NCI-H524 (cell line): ENCODE data around the gene BCAR1.
"Not testable (repeated sequence)": the region's sequence is repeated elsewhere in the genome, so short reads cannot be mapped to it uniquely, and the experiment has no call there.

ENCODE experiments used
- DNase-seq, 2 experiments: peaks; one replicate each; lab custom pipeline; 2025; lab: John Stamatoyannopoulos, UW

BCAR1 gene

DNA sequence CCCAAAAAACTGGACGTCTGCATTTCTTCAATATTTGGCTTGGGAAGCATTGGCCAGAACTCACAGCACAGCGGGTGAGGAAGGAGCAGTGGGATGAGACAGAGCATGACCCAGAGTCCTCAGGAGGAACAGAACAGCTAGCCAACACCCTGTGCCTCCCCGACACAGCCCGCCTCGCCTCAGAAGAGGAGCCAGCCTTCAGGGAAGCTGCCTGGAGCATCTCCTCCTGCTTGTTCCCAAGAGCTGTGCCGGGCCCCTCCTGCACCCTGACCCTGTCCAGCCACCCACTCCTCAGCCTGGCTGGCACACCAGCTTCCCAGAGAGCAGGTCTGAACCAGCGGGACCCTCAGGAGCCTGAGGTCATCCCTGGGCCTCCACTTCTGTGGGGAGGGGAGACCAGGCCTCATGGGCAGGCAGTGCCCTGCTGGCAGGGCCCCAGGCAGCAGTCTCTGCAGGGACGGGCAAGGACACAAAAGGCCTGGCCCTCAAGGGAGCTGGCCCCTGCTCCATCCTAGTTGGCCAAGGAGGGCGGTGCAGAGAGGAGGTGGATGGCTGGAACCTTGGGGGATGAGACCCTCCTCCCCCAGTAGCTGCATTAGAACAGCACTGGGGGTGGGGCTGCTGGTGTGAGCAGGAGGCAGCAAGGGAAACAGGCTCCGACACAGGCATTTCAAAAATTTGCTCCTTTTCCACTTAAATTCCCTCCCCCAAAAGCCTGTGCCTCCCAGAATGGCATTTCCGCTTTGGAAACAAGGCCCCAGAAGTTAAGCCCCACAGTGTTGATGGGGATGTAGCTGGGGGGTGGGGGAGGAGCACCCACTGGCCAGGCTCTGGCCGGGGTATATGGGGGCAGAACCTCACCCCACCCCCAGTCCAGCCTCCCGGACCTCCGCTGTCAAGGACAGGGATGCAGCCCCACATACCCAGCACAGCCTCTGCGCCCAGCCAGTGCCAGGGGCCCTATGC lies 1.8 kb upstream of the BCAR1 start:
- no peak for DNase-seq

DNA sequence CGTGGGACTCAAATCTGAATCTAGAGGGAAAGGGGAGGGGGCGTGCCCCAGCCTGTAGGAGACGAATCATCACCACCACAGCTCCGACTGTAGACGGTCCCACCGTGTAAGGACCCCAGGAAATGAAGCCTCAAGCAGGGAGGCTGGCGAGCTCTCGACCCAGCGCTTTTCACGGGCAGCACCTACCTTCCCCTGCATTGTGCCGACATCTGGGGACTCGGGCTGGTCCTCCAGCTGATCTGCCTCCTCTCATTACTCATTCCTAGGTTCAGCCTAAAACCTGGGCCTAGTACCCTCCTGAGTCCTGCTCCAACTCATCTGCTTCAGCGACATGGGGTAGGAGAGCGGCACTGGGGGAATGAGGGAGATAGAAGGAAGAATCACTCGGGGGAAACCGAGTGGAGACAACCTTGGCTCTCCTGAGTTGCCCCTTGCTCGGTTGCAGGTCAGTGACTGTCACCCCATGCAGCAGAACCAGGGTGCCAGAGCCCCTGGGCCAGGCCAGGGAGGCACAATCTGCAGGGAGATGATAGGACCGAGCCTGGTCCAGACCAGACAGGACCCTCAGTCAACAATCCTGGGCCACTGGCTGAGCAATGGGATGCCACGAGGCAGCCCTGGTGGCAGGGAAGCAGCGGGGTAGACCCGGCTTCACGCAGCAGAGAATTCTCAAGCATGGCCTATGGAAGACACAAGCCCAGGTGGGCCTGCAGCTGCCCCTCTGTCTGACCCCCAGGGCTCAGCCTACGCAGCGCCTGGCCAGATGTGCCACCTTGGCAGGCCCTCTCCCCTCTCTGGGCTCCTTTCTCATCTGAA lies 833 bp upstream of the BCAR1 start:
- DNase-seq = no peak

DNA sequence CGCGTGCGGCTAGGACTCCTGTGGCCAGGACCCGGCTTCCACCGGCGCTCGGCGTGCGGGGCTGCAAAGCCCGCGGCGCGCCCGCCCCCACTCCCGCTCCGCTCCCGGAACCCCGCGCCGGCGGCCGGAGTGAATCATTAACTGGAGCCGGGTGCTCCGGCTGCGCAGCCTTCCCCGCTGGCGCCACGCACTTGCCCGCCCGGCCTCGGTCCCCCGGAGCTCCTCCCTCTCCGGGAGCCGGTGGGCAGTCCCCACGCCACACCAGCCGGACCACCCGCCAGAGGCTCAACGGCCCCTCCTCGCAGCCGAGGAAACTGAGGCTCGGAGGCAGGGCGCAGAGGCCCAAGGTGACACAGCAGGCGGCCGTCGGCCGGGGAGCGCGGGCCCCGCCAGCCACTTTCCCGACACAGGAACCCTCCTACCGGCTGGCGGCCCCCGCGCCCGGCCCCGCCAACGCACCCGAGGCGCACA lies 580 bp downstream of the BCAR1 start:
- no peak for DNase-seq

DNA sequence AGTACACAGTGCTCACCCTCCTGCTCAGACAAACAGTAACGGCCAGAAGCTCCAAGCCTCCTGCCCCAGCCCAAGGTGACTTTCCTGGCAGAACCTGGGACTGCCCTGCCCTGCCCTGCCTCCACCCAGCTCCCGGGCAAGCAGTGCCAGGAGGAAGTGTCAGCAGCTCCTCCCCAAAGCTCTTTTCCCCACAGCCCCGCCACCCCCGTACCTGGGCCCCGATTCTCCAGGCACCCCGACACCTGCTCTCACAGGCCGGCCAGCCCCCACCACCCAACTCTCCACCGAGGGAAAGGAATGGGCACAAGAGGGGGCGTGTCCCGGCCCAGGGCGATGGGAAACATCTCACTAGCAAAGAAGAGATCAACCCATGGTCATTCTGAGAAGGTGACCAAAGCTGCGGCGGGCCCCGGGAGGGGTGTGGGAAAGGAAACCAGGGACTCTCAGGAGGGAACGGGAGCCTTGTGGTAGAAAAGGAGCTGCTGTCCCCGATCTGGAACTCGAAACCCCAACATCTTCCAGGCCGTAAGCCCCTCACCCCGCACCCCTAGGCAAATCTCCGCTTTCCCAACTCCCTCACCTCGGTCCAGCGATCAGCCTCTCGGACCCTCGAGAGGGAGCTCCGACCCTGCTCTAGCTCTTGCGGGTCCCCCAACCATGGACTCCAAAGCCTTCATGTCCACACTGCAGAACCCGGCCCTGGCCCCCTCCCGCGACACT lies 1.2 kb downstream of the BCAR1 start:
- DNase-seq = no peak

DNA sequence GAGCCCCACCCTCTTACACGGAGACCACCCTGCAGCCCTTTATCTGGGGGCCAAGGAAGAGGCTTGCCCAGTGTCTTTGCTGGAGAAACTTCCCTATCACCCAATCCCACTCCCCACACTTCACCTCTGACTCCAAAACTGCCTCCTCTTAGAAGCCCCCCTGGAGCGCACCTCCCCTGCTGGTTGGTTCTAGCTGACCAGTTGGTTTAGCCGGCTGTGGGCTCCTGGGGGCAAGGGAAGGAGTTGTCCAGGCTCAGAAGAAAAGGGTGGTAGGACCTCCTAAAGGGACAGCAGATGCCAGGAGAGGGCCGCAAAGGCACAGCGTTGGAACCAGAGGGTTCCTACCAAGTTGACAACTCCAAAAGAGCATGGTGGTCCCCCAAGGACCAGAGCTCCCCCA lies 2.0 kb downstream of the BCAR1 start:
- no peak for DNase-seq

DNA sequence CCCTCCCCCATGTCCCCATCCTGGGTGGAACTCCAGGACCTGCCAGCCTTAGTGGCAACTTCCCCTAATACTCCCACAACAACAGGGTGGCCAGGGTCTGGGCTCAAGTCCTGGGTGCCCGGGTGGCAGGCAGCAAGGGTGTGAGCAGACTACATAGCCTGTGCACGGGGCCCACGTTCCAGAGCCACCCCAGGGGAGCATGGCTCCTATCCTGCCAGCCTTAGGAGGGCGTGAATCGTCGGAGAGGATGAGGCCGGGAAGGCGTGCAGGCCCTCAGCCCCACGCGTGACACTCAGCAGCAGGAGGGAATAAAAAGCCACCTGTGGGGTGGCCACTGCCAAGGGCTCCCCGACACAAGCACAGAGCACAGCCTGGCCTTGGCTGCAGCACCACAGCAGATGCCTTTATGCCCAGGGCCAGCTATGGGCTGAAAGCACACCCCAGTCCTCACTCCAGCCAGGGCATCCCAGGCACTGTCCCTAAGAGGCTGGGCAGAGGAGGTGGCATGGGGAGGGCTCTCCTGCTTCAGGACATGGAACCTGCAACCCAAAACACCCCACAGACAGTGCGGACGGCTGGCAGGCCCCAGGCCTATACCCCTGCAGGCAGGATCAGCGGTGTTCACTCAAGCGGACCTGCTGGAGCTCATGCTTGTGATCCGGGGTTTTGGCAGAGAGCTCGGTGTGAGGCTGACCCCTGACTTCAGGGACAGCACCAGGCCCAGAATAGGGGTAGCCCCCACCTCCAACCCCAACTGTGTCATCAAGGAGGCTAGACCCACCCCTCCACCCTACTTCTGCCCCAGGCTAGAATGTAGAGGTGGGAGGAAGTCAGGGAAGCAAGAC lies 2.7 kb downstream of the BCAR1 start:
- no peak for DNase-seq

DNA sequence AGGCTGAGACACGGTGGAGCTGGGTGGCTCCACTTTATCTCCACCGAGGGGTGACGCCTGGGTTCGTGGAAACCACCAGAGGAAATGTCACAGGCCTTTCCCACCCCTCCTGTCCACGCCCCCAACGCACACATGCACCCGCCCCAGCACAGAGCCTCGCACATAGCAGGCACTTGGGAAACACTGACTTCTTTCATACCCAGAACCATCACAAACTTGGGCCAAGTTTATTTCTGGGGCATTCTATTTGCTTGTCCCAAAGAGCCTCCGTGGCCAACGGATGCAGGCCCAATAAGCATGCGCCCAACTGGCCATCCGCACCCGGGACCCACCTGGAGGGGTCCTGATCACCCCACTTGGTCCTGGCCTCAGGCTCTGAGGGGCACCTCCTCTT lies 3.3 kb downstream of the BCAR1 start:
- DNase-seq = no peak

DNA sequence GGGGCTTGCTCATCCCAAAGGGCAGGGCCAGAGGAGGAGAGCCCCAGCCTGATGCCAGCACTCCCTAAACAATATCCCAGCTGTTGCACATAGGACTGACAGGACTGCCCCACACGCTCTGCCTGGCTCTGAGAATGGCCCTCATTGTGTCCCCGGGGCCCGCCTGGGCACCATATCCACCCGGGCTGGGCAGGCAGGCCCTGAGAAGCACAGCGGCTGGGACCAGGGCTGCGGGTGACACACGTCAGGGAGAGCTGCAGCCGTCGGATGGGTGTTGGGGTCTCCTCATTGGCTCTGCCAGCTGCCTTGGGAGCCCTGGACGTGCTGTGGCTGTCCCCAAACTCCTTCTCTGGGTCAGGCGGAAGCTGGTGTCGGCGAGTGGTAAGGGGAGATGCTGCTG lies 4.2 kb downstream of the BCAR1 start:
- no peak for DNase-seq

DNA sequence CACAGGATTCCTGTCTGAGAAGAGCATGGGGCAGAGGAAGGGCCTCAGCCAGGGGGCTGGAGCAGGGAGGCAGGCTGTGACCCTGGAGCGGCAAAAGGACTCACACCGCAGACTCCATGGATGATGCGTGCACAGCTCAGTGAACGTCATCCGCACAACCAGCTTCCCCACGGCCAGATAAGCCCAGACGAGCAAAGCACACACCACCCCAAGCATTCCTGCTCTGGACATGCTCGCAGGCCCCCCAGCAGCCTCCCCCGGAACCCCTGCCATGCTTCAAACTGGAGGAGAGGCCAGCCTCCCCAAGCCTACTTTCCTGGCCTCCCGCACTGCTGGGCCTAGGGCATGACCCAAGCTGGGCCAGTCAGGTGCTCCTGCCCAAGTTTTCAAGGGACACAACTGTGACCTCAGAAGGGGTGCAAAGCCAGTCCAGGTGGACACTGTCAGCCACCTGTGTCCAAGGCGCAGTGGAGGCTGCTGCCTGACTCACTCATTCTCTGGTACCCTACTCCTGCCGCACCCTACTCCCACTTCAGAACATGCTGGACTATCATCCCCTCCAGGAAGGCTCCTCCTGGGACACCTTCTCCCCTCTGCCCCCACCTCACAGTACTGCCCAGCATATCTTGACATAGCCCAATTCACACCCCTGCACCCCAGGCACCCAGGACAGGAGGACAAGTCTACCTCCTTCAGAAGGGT lies 4.8 kb downstream of the BCAR1 start:
- no peak for DNase-seq

DNA sequence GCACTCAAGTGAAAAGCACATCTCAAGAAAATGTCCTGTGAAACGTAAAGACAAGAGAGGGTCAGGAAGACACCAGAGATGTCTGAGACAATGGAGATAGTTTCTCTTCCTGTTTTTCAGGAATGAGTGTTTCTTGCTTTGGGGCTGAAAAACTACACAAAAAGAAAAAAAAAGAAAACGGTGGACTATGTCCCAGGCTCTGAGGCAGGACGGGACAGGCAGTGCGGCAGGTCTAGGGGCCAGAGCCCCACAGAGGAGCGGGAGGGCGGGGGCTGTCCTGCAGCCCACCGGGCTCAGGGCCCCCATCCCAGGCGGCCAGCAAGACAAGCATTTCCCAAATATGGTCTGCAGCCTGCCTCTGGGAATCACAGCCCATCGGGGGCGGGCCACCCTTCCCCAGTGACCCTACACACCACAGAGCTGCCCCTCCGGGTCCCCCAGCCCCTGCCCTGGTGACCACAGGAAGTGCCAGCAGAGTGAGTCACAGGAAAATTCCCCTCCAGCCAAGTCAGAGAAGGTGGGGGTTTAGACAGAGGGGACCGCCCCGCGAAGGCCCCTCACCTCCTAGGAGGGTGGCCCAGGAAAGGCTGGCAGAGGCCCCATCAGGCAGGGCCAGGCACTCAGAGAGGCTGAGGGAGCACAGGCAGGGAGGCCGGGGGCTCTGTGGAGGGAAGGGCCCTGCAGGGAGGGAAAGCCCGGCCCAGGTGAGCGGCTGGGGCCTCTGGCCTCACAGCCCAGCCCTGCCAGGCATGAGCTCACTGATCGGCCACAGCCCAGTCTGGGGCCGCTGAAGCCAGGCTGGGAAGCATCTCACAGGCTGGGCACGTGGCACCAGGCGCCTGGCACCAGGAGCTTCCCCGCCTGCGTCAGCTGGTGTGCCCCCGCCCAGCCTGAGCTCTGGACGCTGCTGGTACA lies 6.3 kb downstream of the BCAR1 start:
- peak in 1 of 2 experiments; percentile 94 for DNase-seq

DNA sequence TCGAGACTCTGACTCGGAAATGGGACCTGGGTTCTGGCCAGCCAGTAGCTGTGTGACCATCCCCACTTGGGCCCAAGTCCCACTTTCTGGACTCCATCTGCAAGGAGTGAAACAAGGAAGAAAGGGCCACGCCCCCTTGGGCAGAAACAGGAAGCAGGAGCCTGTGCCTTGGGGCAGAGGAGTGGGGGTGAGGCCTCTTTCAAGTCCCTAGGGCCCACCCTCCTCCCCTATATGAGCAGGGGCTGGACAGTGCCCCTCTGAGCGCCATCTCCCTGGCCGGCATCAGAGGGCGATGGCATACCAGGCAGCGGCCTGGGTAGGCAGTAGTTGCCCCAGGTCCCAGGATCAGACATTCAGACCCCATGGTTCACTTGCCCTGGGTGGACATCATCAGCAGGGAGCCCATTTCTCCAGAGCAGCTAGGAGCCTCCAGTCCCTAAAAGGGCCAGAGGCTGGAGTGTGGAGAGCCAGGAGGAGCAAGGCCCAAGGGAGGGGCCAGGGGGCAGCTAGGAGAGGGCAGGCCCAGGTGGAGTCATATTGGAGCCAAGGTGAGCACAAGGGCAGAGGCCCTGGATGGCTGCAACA lies 7.1 kb downstream of the BCAR1 start:
- DNase-seq = no peak

DNA sequence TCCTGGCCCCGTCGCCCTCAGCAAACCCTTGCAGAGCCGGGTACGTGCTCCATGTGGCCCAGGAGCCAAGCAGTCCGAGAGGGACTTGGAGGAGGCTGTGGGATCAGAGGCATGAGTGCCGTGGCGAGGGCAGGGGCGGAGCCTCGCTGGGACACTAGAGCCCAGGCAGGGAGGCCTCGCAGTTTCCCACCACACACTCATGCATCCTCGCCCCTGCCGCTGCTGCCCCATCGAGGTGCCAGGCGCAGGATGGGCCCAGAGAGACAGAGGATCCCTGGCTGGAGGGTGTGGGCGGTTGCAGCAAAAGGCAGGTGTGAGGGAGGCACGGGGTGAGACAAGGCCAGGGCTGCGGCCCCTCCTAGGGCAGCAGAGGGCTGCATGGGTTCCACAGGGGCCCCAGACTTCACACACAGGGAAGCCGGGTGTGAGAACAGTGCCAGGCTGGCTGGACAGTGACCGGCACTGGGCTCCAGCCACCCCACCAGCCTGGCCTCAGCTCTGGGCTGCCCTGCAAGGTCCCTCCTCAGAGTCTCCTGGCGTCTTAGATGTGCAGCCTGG lies 7.7 kb downstream of the BCAR1 start:
- DNase-seq = no peak

DNA sequence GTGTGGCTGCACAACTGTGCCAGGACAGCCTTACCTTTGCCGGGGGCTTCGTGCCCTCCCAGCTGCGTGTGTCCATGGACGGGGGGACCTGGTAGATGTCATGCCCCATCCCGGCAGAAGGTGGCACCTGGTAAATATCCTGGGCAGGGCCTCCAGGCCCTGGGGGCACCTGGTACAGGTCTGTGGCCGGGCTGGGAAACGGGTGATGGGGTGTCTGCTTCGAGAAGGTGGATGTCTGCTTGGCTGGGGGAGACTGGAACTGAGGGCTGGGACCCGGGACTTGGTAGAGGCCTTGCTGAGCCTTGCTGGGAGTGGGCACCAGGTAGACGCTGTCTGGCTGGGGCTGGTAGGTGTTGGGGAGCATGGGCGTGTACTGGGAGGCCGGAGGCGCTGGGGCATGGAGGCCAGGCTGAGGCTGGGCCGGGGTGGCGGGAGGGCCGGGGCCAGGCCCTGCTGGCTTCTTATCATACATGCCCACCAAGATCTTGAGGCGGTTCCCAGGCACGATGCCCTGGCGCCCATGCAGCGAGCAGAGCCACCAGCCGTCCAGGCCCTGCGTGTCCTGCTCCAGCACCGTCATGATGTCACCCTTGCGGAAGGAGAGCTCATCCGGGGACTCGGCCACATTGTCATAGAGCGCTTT lies 8.9 kb downstream of the BCAR1 start:
- DNase-seq = not testable (repeated sequence)

DNA sequence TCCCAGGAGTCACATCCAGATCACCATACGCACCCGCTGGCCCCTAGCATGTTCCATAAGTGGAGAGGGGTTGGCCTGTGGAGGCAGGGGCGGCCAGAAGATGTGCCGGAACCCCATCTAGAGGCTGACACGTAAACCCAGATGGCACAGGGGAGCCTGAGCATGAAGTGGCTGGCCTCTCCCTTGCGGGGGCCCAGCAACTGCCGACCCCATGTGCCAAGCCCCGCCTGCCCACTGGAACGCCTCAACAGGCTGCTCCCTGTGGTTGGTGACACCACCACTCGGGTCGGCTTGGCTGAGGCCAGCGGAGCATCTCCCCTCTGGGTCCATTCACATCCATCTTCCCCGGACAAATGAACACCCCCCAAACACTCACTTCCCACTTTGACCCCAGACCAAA lies 9.5 kb downstream of the BCAR1 start:
- DNase-seq = no peak

DNA sequence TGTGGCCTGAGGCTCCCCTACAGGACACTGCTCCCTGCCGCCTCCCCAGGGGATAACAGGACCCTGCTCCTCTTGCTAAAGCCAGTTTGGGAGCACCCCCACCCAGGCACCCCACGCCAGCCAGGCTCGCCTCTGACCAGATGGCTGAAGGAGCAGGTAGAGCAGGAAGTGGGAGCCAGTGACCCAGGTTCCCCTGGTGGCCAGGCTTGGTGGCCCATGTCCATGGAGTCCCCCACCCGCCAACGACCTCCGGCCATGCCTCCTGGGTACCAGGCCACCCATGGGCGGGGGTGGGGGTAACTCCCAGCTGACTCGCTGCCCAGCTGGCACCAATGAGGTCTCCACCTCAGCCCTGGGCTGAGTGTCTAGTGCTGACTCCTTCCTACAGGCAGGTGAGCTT lies 10.0 kb downstream of the BCAR1 start:
- no peak for DNase-seq

DNA sequence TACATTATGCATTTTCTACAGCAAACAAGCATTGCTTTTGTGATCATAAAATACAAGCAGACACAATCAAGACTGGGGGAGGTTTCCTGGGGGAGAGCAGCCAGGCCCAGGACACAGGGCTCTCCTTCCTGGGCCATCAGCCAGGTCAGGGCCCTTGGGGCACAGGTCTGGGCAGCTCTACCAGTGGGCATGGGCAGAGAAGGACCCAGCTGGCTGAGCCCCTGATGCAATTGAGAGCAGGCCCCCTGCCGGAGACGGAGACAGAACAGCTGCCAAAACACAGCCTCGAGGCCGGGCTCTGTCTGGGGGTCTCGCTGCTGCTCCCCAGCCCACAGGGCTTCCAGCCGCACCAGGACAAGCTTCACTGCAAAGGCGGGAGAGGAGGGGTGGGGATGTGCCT lies 10.8 kb downstream of the BCAR1 start:
- DNase-seq = not testable (repeated sequence)

DNA sequence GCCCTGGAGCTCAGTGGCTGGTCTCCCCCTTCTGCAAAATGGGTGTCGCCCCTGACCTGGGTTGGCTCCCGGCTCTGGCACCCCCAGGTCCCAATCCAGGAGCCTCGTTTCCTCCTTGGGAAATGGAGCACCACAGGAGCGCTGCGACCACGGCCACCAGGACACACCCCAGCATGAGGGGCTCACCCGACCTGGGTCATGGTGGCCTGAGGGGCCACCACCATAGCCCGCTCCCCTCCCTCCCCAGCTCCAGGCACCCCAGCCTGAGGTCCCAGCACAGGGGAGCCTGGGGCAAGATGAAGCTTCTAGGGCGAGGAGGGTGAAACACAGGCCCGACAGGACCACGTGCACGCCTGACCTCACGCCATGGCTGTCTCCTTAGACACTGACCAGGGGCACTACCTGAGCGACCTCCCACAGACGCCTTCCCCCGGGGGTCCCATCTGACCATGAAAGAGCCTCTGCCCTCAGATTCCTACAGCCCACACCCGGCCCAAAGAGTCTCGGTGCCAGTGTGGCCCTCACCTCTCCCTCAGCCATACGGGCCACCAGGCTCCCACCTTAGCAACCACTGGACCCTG lies 11.8 kb downstream of the BCAR1 start:
- DNase-seq = no peak
